Activated B cell treated with CpG ODN at 0.5 μM for 24 hours (primary cell): ENCODE data around the gene FBXO41. TPM values are rescaled to one million over a fixed set of nuclear protein-coding genes. Genes with fewer than 3 reads are reported as not detected.

ENCODE experiments used
- ATAC-seq: fragments of 200-7000 bp; cut with Tn5 transposase; one replicate; pipeline ENCODE4 v1.10.0; 2021; ENCODE audit warnings: low read depth, mild to moderate bottlenecking, moderate library complexity
- CTCF ChIA-PET: fragments of 350-600 bp; sonication (Branson Sonifier 250); formaldehyde crosslinking; loops from one replicate; lab custom pipeline; 2021; ENCODE audit warnings: antibody characterized with exemption; lab: Charles Lee
- POLR2A ChIA-PET: fragments of 350-600 bp; sonication (Branson Sonifier 250); formaldehyde crosslinking; loops from one replicate; lab custom pipeline; 2021; ENCODE audit warnings: antibody characterized with exemption; lab: Charles Lee
- DNase-seq: peaks from one replicate; pipeline ENCODE4 v3.0.0; 2022
- H3K27ac Mint-ChIP-seq: one replicate; pipeline ENCODE4 v1.8.0; 2020; ENCODE audit warnings: mixed read lengths
- H3K27me3 Mint-ChIP-seq: one replicate; pipeline ENCODE4 v1.8.0; 2021; ENCODE audit warnings: mixed read lengths
- H3K36me3 Mint-ChIP-seq: one replicate; pipeline ENCODE4 v1.8.0; 2021; ENCODE audit warnings: low read depth, mixed read lengths
- H3K4me1 Mint-ChIP-seq: one replicate; pipeline ENCODE4 v1.8.0; 2021; ENCODE audit warnings: mixed read lengths
- H3K4me3 Mint-ChIP-seq: one replicate; pipeline ENCODE4 v1.8.0; 2020; ENCODE audit warnings: mild to moderate bottlenecking, mixed read lengths
- H3K9me3 Mint-ChIP-seq: one replicate; pipeline ENCODE4 v1.8.0; 2020; ENCODE audit warnings: mixed read lengths
- intact Hi-C: fragments of 100-400 bp; cut with micrococcal nuclease; formaldehyde crosslinking; loops from one replicate; pipeline ENCODE4 v1.15.1; 2024
- total RNA-seq: library from RNA; stranded (reverse); gene quantifications from 2 replicates; pipeline ENCODE4 v1.2.3, GENCODE V29; 2022
- TF ChIP-seq, protein P1 (sequence below): fragments of 200-600 bp; IDR thresholded peaks from one replicate; pipeline ENCODE4 v1.8.0; 2022; ENCODE audit warnings: antibody characterized with exemption, mild to moderate bottlenecking

Gene FBXO41
- total RNA-seq, 1 donor from 2014 or later: 25.7 TPM

DNA sequence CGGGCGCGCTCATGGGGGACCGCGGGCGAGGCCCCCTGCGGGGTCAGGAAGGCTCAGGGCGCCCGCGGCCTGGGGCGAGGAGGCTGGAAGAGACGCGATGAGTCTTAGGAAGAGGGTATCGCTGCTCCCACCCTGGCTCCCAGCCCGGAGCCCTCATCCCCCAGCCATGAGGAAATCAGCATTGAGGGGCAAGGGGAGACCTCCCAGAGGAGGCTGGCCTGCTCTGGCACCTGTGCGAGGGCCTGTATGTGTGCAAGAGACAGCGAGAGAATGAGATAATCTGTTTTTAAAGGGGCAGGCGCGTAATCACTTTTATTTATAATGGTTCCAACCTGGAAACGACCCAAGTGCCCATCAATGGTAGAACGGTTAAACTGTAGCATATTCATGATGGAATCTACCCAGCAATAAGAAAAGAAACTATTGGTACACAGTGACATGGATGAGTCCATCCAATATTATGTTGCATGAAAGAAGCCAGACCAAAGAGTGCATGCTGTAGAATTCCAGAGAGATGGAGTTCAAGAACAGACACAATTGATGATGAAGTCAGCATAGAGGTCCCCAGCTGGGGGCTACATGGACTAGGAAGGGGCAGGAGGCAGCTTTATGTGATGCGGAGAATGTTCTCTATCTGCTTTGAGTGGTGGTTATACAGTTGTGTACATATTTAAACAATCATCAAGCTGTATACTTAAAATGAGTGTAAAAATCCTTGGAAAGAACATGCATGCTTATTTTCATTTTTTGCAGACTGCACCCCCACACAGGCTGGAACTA lies 14.4 kb downstream of the FBXO41 start:
- Mint-ChIP-seq H3K36me3 (peaks cover 10% of the 10 kb centered on the region), H3K4me1 (peaks cover 18% of the 10 kb centered on the region), H3K27ac (no peak overlapping the region), H3K27me3 (no peaks in the 10 kb centered on the region), H3K4me3 (peak overlapping the region; percentile 8), H3K9me3 (no peaks in the 10 kb centered on the region)
- TF ChIP-seq, protein P1, sequence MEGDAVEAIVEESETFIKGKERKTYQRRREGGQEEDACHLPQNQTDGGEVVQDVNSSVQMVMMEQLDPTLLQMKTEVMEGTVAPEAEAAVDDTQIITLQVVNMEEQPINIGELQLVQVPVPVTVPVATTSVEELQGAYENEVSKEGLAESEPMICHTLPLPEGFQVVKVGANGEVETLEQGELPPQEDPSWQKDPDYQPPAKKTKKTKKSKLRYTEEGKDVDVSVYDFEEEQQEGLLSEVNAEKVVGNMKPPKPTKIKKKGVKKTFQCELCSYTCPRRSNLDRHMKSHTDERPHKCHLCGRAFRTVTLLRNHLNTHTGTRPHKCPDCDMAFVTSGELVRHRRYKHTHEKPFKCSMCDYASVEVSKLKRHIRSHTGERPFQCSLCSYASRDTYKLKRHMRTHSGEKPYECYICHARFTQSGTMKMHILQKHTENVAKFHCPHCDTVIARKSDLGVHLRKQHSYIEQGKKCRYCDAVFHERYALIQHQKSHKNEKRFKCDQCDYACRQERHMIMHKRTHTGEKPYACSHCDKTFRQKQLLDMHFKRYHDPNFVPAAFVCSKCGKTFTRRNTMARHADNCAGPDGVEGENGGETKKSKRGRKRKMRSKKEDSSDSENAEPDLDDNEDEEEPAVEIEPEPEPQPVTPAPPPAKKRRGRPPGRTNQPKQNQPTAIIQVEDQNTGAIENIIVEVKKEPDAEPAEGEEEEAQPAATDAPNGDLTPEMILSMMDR: no peak
- DNase-seq (no peak), ATAC-seq (no peak)
- intact Hi-C loops: loop anchor here (1.0 to 2.0 kb wide), 3 partner anchors 14 to 37 kb away; partner anchors contain the start of genes FBXO41 and PRADC1
- ChIA-PET CTCF (no interaction called here), POLR2A (interaction anchor here (1.3 kb wide), 1 partner anchor 36 kb away, joined by 4 read pairs; the partner anchor contains the start of gene CCT7)

DNA sequence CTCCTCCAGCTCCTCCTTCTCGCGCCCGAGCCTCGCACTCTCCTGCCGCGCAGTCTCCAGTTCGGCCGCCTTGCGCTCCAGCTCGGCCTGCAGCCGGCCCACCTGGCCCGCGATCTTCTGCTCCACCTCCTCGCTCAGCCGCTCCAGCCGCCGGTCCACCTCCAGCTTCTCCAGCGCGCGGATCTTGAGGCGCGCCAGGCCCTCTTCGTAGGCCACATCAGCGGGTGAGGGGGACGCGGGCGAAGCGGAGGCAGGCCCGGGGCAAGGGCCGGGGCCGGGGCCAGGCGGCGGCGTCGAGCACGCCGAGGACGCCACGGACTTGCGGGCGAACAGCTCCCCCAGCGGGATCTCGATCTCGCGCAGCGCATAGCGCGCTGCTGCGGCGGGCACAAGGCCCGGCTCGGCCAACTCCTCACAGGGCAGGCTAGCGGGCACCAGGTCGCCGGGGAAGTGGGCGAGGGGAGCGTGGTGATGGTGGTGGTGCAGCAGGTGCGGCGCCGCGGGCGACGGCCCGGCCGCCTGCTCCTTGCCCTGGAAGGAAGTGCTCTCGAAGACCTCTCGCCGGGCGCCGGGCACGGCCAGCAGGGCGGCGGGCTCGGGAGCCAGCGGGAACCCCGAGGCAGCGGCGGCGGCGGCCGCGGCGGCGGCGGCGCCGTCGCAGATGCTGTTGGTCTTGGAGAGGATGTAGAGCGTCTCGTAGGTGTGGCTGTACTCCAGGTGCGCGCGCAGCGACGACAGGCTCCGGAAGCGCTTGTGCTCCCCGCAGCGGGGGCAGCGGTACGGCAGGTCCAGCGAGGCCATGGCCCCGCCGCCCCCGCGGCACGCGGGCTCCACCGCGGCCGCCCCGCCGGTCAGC lies 15.2 kb downstream of the FBXO41 start:
- ChIA-PET POLR2A (interaction anchor here (1.0 to 1.3 kb wide), 2 partner anchors 35 to 36 kb away, joined by 4 read pairs; partner anchors contain the start of genes CCT7 and PRADC1), CTCF (interaction anchor here (0.8 to 1.2 kb wide), 2 partner anchors 16 to 20 kb away, joined by 3 read pairs; no protein-coding TSS in a partner anchor)
- Mint-ChIP-seq H3K4me3 (peak overlapping the region; percentile 44), H3K36me3 (peaks cover 15% of the 10 kb centered on the region), H3K9me3 (no peaks in the 10 kb centered on the region), H3K27me3 (no peaks in the 10 kb centered on the region), H3K27ac (no peak overlapping the region), H3K4me1 (peaks cover 18% of the 10 kb centered on the region)
- peak; percentile 92 for ATAC-seq
- intact Hi-C loops: loop anchor here (1.0 to 2.0 kb wide), 3 partner anchors 15 to 36 kb away; partner anchors contain the start of genes FBXO41 and PRADC1
- peak; percentile 54 for DNase-seq
- TF ChIP-seq, protein P1: no peak

DNA sequence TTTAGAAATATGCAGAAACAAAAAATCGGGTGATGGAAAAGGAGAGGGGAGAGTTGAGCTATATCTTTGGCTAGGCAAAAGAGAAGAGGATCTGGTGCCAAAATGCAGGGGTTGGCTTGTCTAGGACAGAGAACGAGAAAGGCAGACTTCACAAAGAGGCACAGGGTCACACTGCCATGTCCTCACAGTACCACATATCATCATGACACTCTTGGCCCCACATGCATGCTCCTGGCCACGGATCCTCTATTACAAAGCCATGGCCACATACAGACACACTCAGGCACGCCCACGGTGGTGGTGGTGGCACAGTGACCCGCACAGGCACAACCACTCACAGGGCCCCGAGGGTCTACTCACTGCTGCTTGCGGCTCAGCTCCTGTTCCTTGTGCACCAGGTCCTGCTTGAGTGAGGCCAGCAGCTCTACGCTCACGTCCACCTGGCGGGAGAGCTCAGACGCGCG lies 15.9 kb downstream of the FBXO41 start:
- no peak overlapping the region for H3K27ac Mint-ChIP-seq
- TF ChIP-seq, protein P1: no peak
- no peaks in the 10 kb centered on the region for H3K27me3 Mint-ChIP-seq
- ChIA-PET POLR2A (interaction anchor here (1.0 to 1.3 kb wide), 2 partner anchors 34 to 35 kb away, joined by 4 read pairs; partner anchors contain the start of genes CCT7 and PRADC1), CTCF (interaction anchor here (0.8 to 1.2 kb wide), 2 partner anchors 17 to 20 kb away, joined by 3 read pairs; no protein-coding TSS in a partner anchor)
- intact Hi-C loops: loop anchor here (2.0 kb wide), 2 partner anchors 26 to 36 kb away; partner anchors contain the start of gene PRADC1
- DNase-seq (no peak), ATAC-seq (no peak)
- no peaks in the 10 kb centered on the region for H3K9me3 Mint-ChIP-seq
- H3K36me3 Mint-ChIP-seq: peaks cover 20% of the 10 kb centered on the region
- peaks cover 18% of the 10 kb centered on the region for H3K4me1 Mint-ChIP-seq
- peak overlapping the region; percentile 2 for H3K4me3 Mint-ChIP-seq

DNA sequence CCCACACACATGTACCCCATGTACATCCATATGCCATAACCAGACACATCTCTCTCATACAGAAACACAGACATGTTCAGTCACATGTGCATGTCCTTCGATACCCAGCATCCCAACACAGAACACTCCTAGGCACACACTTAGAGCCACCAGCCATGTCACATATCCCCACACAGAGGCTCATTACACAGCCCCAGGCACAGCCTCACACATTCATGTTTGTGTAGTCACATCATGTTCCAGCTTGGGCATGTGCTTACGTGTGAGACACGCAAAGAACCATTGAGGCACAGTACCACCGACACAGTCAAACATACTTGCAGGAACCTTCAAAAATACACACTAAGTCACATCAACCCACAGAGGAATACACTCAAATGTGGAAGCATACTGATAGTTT lies 17.3 kb downstream of the FBXO41 start:
- TF ChIP-seq, protein P1: no peak
- no peak overlapping the region for H3K4me3 Mint-ChIP-seq
- H3K36me3 Mint-ChIP-seq: peaks cover 28% of the 10 kb centered on the region
- no peaks in the 10 kb centered on the region for H3K9me3 Mint-ChIP-seq
- peaks cover 18% of the 10 kb centered on the region for H3K4me1 Mint-ChIP-seq
- CTCF ChIA-PET: no interaction called here
- no peak overlapping the region for H3K27ac Mint-ChIP-seq
- ATAC-seq (no peak), DNase-seq (no peak)
- no peaks in the 10 kb centered on the region for H3K27me3 Mint-ChIP-seq
- POLR2A ChIA-PET: no interaction called here
- intact Hi-C loops: no loop called here
